Amniotic epithelial cell (primary cell): ENCODE measurements around the gene AFAP1.

Experiments used
- DNase-seq: peaks from one replicate; pipeline ENCODE4 v3.0.0-alpha.2; 2010; ENCODE audit warnings: low read depth

Gene AFAP1

DNA sequence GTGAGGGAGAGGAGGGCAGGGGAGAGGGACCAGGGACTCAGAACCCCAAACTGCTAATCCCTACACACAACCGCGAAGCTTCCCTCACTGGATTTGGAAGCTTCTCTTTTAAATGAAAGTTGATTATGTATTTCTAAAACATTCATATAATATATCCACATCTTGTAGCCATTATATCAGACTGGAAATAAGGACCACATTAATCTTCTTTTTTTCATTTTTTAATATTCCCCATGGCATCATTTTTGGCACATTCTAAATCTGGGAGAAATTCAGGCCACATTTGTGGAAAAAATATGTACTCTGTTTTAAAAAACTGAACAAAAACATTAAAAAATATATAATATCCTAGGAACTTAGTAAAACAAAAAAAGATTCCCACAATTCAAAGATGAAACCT is 97.8 kb downstream of the AFAP1 start:
- DNase-seq, result no peak

GRCh38 chr4:7841071-7841470 is 98.6 kb downstream of the AFAP1 start:
- no peak for DNase-seq

GRCh38 chr4:7839856-7840255 is 99.8 kb downstream of the AFAP1 start:
- peak; percentile 26 for DNase-seq

DNA sequence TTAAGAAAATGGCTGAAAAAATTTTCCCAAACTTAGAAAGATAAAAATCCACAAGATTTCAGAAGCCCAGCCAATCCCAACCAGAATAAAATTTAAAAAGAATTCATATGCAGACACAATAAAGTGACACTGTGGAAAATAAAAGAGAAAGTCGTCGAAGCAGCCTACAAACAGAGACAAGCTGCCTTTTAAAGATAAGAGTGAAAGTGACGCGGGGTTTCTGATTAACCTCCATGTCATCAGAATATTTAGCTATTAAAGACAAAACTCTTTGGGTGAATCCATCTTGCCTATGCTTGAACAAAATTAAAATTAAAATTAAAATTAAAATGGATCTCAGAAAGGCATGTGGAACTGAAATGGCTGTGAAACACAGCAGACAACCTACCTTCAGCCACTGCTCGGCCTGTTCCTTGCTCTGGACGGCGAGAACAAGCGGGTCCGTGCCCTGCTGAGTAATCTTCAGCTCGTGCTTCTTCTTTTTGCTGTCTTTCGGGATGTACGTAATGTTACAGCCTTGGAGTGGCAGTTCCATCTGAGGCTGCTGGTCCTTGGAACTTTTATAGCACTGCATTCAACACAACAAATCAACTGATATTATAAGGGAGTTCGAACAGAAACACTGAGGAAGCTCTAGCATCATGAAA is 101.4 kb downstream of the AFAP1 start:
- no peak for DNase-seq

DNA sequence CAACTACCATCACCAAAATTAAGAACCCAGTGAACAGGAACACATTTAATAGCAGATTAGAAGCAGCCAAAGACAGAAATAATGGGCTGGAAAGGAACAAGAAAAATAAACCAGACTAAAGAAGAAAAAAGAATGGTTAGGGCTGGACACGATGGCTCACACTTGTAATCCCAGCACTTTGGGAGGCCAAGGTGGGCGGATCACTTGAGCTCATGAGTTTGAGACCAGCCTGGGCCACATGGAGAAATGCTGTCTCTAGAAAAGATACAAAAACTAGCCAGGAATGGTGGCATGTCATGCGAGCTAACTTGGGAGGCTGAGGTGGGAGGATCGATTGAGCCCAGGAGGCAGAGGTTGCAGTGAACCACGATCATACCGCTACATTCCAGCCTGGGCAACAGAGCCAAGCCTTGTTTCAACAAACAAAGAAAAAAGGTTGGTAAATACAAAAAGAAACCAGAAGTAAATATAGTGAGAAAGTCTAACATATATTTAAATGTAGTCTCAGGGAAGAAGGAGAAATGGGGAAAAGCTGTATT is 102.0 kb downstream of the AFAP1 start:
- no peak for DNase-seq

DNA sequence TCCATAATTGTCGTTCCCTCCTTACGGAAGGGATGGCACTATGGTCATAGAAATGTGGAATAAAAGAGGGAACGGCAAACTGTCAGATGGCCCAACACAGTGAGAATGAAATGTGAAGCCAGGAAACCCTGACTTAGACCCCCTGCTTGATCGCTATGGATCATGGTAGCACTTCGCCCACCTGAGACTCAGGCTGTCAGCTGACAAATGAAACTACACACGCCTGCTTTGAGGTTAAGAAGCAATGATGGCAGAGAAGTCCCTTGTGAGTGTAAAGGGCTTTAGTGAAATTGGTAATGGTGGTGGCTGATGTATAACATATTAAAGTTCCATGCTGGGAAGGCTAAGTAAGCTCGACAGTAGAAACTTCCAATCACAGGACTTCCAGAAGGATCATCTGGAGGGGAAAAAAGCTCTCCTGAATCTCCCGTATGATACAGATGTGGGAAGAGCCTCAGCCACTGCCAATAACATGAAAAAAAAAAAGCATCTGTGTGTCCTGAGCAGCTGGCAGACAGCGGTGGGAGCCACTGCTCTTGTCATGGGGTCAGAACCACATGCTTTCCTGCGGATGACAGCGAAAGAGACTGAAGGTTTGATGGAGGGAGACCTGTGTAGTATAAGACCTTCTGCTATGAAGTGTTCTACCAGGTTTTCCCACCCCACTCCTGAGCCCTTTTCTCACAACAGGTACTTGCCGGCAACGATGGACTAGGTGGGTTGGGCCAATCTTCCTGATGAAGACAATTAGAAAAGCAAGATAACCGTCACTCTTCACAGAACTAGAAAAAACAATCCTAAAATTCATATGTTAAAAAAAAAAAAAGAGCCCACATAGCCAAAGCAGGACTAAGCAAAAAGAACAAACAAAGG is 107.6 kb downstream of the AFAP1 start:
- no peak for DNase-seq

DNA sequence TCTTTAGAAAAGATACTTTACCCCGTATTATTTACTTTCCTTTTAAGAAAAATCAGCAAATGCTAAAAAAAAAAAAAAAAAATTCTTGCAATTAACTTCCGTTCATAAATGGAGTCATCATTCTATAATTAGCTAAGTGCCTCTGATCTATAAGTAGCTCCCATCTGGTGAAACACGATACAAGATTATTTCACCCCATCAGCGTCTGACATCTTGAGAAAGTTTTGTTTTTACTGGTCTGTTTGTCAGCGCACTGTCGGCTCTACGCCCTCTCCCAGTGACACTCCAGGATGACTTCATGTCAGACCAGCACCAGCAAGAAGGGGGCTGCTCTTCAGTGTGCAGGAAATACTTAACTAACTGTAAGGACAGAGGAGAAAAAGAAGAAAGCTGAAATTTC is 108.3 kb downstream of the AFAP1 start:
- DNase-seq, result no peak

GRCh38 chr4:7830747-7831146 is 108.9 kb downstream of the AFAP1 start:
- no peak for DNase-seq

DNA sequence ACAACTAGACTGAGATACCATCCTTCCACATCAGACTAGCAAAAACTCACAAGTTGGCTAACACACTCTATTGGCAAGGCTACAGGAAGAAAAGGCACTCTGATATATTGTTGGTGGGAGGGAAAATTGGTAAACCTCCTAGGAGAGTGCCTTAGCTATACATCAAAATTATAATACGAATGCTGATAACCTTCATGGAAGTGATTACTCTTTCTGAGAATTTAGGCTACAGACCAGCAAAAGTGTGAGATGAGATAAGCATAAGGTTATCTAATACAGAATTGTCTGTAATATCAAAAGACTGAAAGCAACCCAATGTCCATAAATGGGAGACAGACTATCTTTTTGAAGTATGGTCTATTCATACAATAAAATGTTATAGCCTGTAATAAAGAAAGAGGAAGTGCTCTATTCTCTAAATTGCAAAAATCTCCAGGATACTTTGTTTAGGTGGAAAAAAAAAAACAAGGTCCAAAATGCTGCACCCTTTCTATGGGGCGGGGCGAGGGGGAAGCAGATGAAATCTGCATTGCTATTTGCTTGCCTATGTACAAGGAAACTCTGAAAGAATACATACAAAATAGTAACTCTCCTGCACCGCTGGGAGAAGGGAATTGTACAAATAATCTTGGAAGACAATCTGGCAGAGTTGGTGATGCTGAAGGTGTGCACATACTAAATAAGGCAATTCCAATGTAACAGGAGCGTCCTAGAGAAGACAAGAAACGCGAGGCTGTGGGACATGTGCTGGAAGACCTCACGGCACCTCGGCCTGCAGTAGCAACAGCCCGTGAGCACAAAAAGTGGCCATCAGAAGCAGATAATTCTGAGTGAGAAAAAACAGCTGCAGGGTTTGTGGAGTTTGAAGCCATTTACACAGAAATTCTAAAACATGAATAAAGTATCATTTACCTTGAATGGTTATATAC is 109.7 kb downstream of the AFAP1 start:
- no peak for DNase-seq

- peak; percentile 87 for DNase-seq
These were observed 110.8 kb downstream of the AFAP1 start for GRCh38 chr4:7828793-7829301.

DNA sequence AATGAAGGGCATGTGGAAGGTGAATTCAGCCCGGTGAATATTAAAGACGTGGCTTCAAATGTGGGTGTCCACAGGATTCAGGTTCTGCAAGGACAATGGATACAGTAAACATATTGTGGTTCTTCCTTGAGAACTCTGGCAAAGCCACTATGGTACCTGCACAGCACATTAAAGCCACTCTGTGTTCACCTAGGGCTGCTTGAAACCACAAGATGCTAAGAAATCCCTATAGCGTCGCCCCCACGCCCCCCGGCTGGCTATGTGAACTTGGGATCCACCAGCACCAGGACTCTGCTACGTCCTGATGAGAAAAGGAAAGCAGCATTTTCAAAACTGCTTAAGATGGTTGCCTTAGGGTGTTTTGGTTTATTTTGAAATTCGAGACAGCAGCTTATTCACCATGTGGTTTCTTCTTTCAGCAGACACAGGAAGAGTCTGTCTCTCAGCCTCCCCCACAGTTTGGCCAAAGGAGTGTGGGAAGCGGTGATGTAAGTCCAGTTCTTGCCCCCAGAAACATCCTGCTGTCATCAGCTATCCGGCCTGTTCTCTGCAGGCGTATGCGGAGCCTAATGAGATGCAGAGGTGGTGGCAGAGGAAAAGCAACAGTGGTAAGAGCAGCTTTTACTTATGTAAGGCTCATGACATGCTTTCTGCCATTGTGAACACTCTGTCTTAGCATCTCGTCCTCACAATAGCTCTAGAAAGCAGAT is 111.5 kb downstream of the AFAP1 start:
- peak; percentile 100 for DNase-seq

- DNase-seq, result no peak
These were observed 112.1 kb downstream of the AFAP1 start for GRCh38 chr4:7827566-7827965.

GRCh38 chr4:7826909-7827306 is 112.8 kb downstream of the AFAP1 start:
- no peak for DNase-seq

GRCh38 chr4:7826176-7826908 is 113.3 kb downstream of the AFAP1 start:
- DNase-seq, result no peak

- no peak for DNase-seq
These were observed 115.4 kb downstream of the AFAP1 start for GRCh38 chr4:7824218-7824617.

DNA sequence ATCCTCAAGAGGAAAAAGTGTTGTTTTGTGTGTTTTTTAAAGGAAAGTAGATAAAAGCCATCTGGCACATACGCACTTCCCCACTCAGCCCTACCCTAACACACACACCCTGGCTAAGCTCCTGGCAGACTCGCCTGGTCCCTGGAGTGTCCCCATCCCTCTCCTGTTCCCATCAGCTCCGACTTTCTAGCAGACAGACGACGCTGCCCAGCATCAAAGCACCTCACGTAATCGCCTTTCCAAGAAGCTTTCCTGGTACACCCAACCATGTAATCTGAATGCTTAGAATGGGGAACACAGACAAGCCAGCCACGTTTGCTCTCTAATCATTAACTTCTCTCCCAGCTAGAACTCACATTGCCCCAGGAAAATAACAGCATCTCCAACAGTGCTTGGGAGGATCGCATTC is 116.2 kb downstream of the AFAP1 start:
- DNase-seq, result no peak

- DNase-seq, result no peak
These were observed 116.8 kb downstream of the AFAP1 start for GRCh38 chr4:7822877-7823276.

GRCh38 chr4:7822137-7822505 is 117.5 kb downstream of the AFAP1 start:
- DNase-seq, result no peak

GRCh38 chr4:7821245-7822136 is 118.2 kb downstream of the AFAP1 start:
- DNase-seq, result no peak
